ENCODE data around the gene PRDX3. TPM values are rescaled to one million over a fixed set of nuclear protein-coding genes. Genes with fewer than 3 reads are reported as not detected.

PRDX3 gene
- polyA plus RNA-seq, 2 of the 4 experiments (the other 2 are of a cell fraction): 432 to 673 TPM

GRCh38 chr10:119225083-119225658 lies 46.6 kb upstream of the PRDX3 start:
- FAIRE-seq (no peak), DNase-seq (ENCODE audit: low read depth in 1 of 2, low spot score in 1 of 2) (no peak), ATAC-seq (no peak)
- Histone ChIP-seq H3K27ac (no peak overlapping the region), H3K4me2 (no peak overlapping the region), H3K9me3 (no peaks in the 10 kb centered on the region), H3K4me3 (no peak overlapping the region), H3K4me1 (peaks cover 17% of the 10 kb centered on the region; the same call in 1 of the 3 replicates)
- WGBS (ENCODE audit: missing lambda C conversion rate): 95% methylated on average over 4 of the region's 4 CpGs
- ChIA-PET POLR2A (no interaction called here), CTCF (interaction anchor here (0.6 to 0.7 kb wide), 3 partner anchors 13 to 1071 kb away, joined by 3 to 5 read pairs (median 4); no protein-coding TSS in a partner anchor)
- TF ChIP-seq MAFK (IDR thresholded peaks at IDR 0.05; ENCODE audit: partially characterized antibody) (no peak), CBX2 (IDR thresholded peaks at IDR 0.05; ENCODE audit: borderline replicate concordance, low read depth) (no peak), ZC3H11A (IDR thresholded peaks at IDR 0.05) (no peak), RNF2 (IDR thresholded peaks at IDR 0.05; ENCODE audit: borderline replicate concordance, low read depth) (no peak), ATOH8 (CRISPR knock-in tag; IDR thresholded peaks at IDR 0.05; ENCODE audit: low read depth) (no peak), ZFP36 (IDR thresholded peaks at IDR 0.05; ENCODE audit: borderline replicate concordance, partially characterized antibody) (no peak), FOSB (CRISPR knock-in tag; IDR thresholded peaks at IDR 0.05) (no peak), KDM1A (IDR thresholded peaks at IDR 0.05; ENCODE audit: low read depth) (no peak)

GRCh38 chr10:119222966-119223386 lies 44.4 kb upstream of the PRDX3 start:
- DNase-seq (ENCODE audit: low read depth in 1 of 2, low spot score in 1 of 2) (no peak), ATAC-seq (no peak; a peak in 2 of 6 replicates), FAIRE-seq (no peak)
- Histone ChIP-seq H3K4me1 (peaks cover 17% of the 10 kb centered on the region; the same call in 1 of the 3 replicates), H3K27ac (no peak overlapping the region), H3K4me3 (no peak overlapping the region), H3K4me2 (no peak overlapping the region), H3K9me3 (no peaks in the 10 kb centered on the region)
- TF ChIP-seq ZSCAN20 (CRISPR knock-in tag; IDR thresholded peaks at IDR 0.05) (no peak), HOXB5 (CRISPR knock-in tag; IDR thresholded peaks at IDR 0.05) (no peak), BCL3 (IDR thresholded peaks at IDR 0.05) (no peak), BHLHE40 (IDR thresholded peaks at IDR 0.05; ENCODE audit: low read depth, low read length) (no peak), HEYL (CRISPR knock-in tag; IDR thresholded peaks at IDR 0.05) (no peak), HOXB13 (CRISPR knock-in tag; IDR thresholded peaks at IDR 0.05; ENCODE audit: low read depth) (no peak), HES2 (IDR thresholded peaks at IDR 0.05) (no peak), NFE2L2 (conservative IDR thresholded peaks at IDR 0.05; ENCODE audit: low read length) (no peak), JUNB (IDR thresholded peaks at IDR 0.05) (no peak), CEBPB (IDR thresholded peaks at IDR 0.05) (no peak), RARB (CRISPR knock-in tag; IDR thresholded peaks at IDR 0.05) (no peak), EHF (CRISPR knock-in tag; IDR thresholded peaks at IDR 0.05) (no peak), NR3C1 (IDR thresholded peaks at IDR 0.05) (no peak), FOSL2 (IDR thresholded peaks at IDR 0.05) (no peak), FOSL2 (CRISPR knock-in tag; IDR thresholded peaks at IDR 0.05) (no peak), EP300 (IDR thresholded peaks at IDR 0.05) (no peak)
- WGBS (ENCODE audit: missing lambda C conversion rate): 89% methylated on average over 9 of the region's 9 CpGs
- ChIA-PET POLR2A (no interaction called here), CTCF (interaction anchor here (1.1 to 2.2 kb wide), 4 partner anchors 13 to 133 kb away, joined by 3 to 13 read pairs (median 7); partner anchors contain the start of gene GRK5)

GRCh38 chr10:119222537-119222936 lies 43.9 kb upstream of the PRDX3 start:
- peak in 1 of 2 experiments; percentile 33; a peak in 2 of 6 replicates for ATAC-seq
- FAIRE-seq: no peak
- H3K4me3 ChIP-seq: no peak overlapping the region
- H3K9me3 ChIP-seq: no peaks in the 10 kb centered on the region
- WGBS (ENCODE audit: missing lambda C conversion rate): 75% methylated on average over 9 of the region's 9 CpGs
- ChIA-PET POLR2A (no interaction called here), CTCF (interaction anchor here (0.7 to 2.2 kb wide), 6 partner anchors 13 to 221 kb away, joined by 3 to 13 read pairs (median 3); partner anchors contain the start of gene GRK5)
- H3K27ac ChIP-seq: no peak overlapping the region
- peaks cover 17% of the 10 kb centered on the region; the same call in 1 of the 3 replicates for H3K4me1 ChIP-seq
- H3K4me2 ChIP-seq: 0 out of 3 replicates have a peak overlapping the region, but pooled peaks have one; percentile 25
- no peak for DNase-seq (ENCODE audit: low read depth in 1 of 2, low spot score in 1 of 2)
- TF ChIP-seq TP53 (CRISPR knock-in tag; IDR thresholded peaks at IDR 0.05) (no peak), RARB (CRISPR knock-in tag; IDR thresholded peaks at IDR 0.05) (no peak), JUN (IDR thresholded peaks at IDR 0.05) (no peak), BCL3 (IDR thresholded peaks at IDR 0.05) (no peak), MAX (IDR thresholded peaks at IDR 0.05) (no peak), ZC3H11A (IDR thresholded peaks at IDR 0.05) (no peak), REST (IDR thresholded peaks at IDR 0.05) (no peak)

Measured in A549 (cell line).